Gastrocnemius medialis (tissue), 4 donors: ENCODE data around the gene ATP8B4.
A peak's percentile ranks its signal among the peaks of the same experiment; 100 is the strongest.

Source experiments
- CTCF ChIP-seq, 5 experiments: fragments of 450-650 bp in 3 of 5; fragments of 200-600 bp in 2 of 5; sonication (generic) in 2 of 5; IDR thresholded peaks in 4 of 5; conservative IDR thresholded peaks in 1 of 5; 1 replicate in 4 of 5; 2 replicates in 1 of 5; pipeline ENCODE4 v1.5.1; 2016 to 2019; ENCODE audit warnings: antibody characterized with exemption in 5 of 5, mild to moderate bottlenecking in 3 of 5, moderate library complexity in 3 of 5
- POLR2A ChIP-seq, 2 donors: fragments of 450-650 bp; IDR thresholded peaks; one replicate each; pipeline ENCODE4 v1.6.1; 2017; ENCODE audit warnings: antibody characterized with exemption in 2 of 2, mild to moderate bottlenecking in 2 of 2, moderate library complexity in 2 of 2

DNA sequence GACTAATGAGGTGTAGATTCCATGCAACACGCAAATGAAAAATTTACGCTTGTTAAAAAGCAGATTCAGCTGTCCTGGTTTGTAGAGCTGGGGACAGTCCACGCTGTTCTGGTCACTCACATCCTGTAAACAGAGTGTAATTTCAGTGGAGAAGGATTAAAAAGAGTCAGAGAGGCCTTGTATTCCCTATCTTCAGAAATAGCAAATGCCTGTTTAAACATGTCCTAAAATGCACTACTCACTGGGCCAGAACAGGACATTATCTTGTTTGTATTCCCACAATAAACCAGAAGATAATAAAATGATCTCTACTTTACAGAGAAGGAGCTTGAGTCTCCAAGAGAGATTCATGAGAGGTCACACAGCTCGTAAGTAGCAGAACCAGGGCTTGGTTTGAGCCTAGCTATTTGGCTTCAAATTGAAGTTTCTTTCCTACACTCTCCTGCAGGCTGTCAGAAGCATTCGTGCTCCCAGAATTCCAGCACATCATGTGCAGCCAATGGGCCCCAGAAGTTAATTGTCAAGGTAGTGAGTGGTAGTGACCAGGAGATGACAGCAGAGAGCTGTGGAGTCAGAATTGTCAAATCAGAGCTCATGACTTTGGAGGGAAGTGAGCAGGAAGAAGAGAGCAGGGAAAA is 242.5 kb downstream of the ATP8B4 start:
- peak in 2 of 5 experiments; percentile 27 to 39 for TF ChIP-seq CTCF (IDR thresholded peaks at IDR 0.05 in 4 of 5, conservative IDR thresholded peaks at IDR 0.05 in 1 of 5)
- TF ChIP-seq POLR2A (IDR thresholded peaks at IDR 0.05): no peak
